Measurements from ENCODE around the gene INAVA.

GRCh38 chr1:200895443-200895789, 716 bp downstream of the INAVA start:
- no peak for TF ChIP-seq EZH2 (IDR thresholded peaks at IDR 0.05)
- TF ChIP-seq POLR2AphosphoS5 (IDR thresholded peaks at IDR 0.05; ENCODE audit: borderline replicate concordance, low read depth, low read length) = no peak

Data from SK-N-MC (cell line).